NCI-H1048 (cell line): ENCODE results near the gene TAB2.

Experiments used
- DNase-seq: peaks from one replicate; lab custom pipeline; 2025; lab: John Stamatoyannopoulos, UW

TAB2 gene

GRCh38 chr6:149371154-149371553, 53.6 kb downstream of the TAB2 start:
- no peak for DNase-seq

DNA sequence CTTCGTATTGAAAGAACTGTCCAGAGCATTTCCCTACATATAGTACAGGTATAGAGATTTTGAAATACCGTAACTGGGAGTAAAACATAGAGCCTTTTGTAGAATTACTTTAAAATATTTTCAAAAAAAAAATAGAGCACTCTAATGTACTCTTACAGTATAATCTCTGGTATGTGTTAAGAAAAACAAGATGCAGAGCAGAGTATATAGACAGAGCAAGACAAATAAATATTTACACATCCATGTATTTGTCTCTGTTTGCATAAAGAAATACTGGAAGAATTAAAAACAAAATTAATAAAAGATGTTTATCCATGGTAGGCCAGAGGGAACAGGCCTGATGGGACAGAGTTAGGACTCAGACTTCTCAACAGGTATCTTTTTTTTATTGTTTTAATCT, 54.5 kb downstream of the TAB2 start:
- no peak for DNase-seq

DNA sequence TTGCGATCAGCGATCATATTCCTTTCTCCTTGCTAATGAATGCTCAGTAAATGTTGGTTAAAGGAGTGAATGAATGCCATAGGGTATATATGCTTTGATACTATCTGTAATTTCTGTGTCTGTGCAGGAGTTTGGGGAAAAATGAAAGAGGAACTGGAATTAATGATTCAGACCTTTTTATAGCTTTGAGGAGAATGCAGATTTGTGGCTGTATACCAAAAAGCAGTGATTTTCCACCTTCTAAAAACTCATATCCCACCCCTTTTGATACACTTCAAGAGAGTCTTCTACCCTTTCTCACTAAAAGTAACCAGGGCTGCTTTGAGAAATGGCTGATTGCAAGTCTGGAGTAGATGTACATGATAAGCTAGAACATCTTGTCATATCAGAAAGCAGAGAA, 56.0 kb downstream of the TAB2 start:
- no peak for DNase-seq

GRCh38 chr6:149379977-149380376, 62.5 kb downstream of the TAB2 start:
- no peak for DNase-seq

GRCh38 chr6:149380523-149380922, 63.0 kb downstream of the TAB2 start:
- DNase-seq: no peak

- no peak for DNase-seq
These were observed 65.9 kb downstream of the TAB2 start for GRCh38 chr6:149383371-149383770.

GRCh38 chr6:149384464-149384863, 67.0 kb downstream of the TAB2 start:
- DNase-seq: no peak

GRCh38 chr6:149385998-149386646, 68.6 kb downstream of the TAB2 start:
- no peak for DNase-seq

DNA sequence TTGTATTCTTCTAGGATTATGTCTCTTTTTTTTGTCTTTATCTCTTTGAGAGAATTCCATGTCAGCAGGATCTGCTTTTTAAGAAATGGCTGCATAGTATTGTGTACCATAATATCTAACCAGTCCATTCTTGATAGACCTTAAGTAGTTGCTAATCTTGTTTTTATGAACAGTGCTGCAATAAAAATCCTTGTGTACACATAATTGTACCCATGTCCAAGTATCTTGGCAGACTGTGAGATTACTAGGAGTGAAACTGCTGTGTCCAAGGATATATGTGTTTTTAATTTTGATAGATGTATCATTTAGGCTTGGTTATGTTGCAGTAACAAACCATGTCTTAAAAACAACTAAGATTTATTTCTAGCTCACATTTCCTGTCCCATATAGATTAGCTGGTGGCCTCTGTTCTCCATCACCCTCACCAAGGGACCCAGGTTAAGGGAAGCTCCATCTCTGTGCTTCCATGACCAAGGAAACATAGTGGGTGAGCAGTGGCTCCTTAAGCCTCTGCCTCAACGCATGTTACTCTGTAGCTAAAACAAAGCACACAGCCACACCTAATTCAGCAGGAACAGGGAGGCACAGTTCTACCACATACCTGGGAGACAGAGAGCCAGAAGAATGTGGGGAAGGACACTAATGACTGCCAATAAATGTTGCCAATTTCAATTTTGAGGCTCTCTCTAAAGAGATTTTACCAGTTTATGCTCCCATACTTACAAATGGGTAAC, 70.4 kb downstream of the TAB2 start:
- no peak for DNase-seq

DNA sequence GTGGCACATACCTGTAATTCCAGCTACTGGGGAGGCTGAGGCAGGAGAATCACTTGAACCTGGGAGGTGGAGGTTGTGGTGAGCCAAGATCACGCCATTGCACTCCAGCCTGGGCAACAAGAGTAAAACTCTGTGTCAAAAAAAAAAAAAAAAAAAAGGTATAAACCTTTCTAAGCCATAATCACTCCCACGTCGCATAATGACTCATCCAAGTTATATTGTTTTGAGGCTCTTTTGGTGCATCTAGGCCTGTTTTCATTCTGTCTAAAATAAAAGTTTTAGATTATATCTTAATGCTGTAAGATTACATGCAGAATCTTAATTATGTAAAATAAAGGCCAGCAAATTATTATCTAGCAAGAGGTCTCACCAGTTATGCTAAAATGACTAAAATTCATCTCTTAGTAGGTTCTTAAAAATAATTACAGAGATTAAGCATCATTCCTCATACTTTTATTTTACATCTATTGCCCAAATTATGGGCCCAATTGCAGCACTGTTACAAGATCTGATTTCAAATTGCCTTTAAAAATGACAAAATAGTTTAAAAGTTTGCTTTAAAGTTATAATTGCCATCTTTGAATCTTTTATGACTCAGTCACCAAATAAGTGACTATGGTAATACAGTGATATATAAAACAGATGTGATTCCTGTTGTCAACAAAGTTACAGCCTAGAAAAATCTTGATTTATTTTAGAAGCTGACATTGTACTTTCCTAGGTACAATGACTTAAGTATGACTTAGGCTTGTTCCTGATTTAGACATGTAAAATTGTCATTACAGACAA, 72.2 kb downstream of the TAB2 start:
- no peak for DNase-seq

- DNase-seq: no peak
These were observed 74.6 kb downstream of the TAB2 start for GRCh38 chr6:149392093-149392492.

DNA sequence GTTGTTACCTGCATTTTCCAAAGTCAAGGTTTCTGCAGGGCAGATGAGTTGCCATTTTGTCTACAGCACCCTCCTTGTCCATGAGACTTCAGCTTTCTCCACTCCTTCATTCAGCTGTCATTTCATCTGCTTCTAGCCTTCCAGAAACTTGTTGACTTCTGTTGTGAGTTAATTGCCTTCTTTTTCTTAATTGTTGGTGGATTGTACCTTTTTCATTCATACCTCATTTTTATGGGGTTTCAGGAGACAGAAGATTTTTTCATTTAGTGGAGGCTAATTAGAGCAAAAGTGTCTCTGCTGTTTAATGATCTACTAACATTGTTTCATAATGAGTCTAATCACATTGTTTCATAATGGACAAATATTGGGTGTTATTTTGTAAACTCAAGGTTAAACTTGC, 75.0 kb downstream of the TAB2 start:
- no peak for DNase-seq

DNA sequence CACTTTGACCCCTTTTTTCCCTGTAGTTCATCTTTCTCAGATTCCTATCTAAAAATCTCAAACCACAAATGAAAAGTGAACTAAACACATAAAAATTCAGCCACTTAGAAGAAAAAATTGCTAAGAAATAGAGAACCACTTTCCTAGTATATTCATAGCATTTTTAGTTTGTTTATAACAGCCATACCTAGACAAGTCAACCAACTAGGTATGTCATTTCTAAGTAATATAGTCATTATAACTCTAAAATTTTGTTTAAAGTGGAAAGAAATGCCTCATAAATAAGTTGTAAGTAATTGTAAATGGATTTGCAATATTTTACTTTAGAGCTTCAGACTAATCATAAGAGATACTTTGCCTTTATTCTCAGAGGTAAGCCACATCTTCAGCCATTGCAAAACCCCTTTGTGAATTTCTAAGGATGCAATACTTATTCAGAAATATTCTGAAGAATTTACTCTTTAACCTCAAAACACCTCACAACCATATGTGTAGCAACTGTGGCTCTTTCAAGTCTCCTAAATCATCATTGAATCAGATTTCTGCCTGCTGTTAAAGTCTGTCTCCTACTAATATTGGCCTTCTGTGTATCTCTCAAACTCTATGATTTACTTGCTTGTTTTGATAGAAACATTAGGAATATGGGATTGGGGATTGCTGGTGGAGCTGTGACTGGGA, 75.6 kb downstream of the TAB2 start:
- no peak for DNase-seq

DNA sequence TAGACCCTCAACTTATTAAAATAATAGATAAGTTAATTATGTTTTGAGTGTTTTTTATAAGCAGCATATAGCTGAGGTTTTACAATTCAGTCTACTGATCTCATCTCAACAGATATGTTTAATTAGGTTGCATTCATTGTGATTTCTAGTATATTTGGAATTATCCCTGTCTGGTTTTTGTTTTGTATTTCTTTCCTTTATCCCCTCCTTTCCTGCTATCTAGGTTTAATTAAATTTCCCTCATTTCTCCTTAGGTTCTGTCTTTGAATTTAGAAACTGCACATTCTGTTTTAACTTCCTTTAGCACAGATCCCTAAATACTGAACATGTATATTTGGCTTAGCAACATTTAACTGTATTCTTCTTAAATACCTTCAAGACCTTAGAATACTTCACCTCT, 77.7 kb downstream of the TAB2 start:
- no peak for DNase-seq

- no peak for DNase-seq
These were observed 79.9 kb downstream of the TAB2 start for GRCh38 chr6:149397384-149397783.

GRCh38 chr6:149400050-149400449, 82.5 kb downstream of the TAB2 start, which contains the start of gene SUMO4:
SUMO4 (plus strand) TSS chr6:149400262; CDS start chr6:149400392, 130 bp downstream.
- DNase-seq: no peak

DNA sequence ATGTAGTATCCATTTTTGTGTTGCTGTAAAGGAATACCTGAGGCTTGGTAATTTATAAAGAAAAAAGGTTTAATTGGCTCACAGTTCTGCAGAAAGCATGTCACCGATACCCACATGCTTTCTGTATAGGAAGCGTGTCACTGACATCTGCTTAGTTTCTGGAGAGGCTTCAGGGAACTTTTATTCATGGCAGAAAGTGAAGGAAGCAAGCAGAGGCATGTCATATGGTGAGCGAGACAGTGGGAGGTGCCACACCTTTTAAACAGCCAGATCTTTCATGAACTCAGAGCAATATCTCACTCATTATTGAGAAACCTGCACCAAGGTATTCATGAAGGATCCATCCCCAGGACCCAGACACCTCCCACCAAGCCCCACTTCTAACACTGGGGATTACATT, 86.0 kb downstream of the TAB2 start:
- DNase-seq: no peak

- no peak for DNase-seq
These were observed 88.6 kb downstream of the TAB2 start for GRCh38 chr6:149405823-149406765.

DNA sequence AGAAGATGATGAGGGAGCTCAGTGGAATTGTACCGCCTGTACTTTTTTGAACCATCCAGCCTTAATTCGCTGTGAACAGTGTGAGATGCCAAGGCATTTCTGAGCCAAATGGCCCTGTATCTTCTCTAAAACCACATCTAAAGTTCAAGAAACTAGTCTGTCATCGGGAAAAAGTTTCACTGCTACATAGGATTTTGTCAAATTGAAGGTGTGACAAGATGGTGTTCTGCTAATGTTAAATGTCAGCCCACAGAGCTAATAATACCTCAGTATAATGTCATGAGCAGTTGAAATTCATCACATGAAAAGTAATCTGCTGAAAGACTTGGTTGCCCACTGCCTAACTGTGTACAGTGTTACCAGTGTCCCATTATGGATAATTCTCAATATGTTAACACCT, 92.1 kb downstream of the TAB2 start:
- no peak for DNase-seq

- DNase-seq: no peak
These were observed 93.0 kb downstream of the TAB2 start for GRCh38 chr6:149410557-149410956.

GRCh38 chr6:149414009-149414408, 96.5 kb downstream of the TAB2 start:
- DNase-seq: no peak
